CD4-positive, CD25-positive, alpha-beta regulatory T cell (primary cell): ENCODE data around the gene ZFAND3. TPM values are rescaled to one million over a fixed set of nuclear protein-coding genes. Genes with fewer than 3 reads are reported as not detected.

Source experiments
- ATAC-seq, 2 donors: fragments of 150-1000 bp; cut with Tn5 transposase; one replicate each; pipeline ENCODE4 v1.10.0; 2021; ENCODE audit warnings: low read depth in 2 of 2, moderate number of reproducible peaks in 2 of 2, moderate library complexity in 1 of 2
- DNase-seq, 3 donors: peaks; one replicate each; pipeline versions ENCODE4 v3.0.0 to v3.0.0-alpha.2; 2012 to 2022; ENCODE audit warnings: mixed read lengths in 1 of 3
- H3K27ac ChIP-seq: one replicate; pipeline ENCODE4 v1.7.0; 2013; ENCODE audit warnings: mild to moderate bottlenecking, low read length; ENCODE audit not compliant: insufficient read depth, poor library complexity, severe bottlenecking
- H3K27me3 ChIP-seq: one replicate; pipeline ENCODE4 v1.7.0; 2013; ENCODE audit warnings: low read length; ENCODE audit not compliant: control insufficient read depth, insufficient read depth
- H3K36me3 ChIP-seq: one replicate; pipeline ENCODE4 v1.7.0; 2013; ENCODE audit warnings: mild to moderate bottlenecking, low read length, moderate library complexity; ENCODE audit not compliant: control insufficient read depth, insufficient read depth
- H3K4me1 ChIP-seq: 2 replicates; pipeline ENCODE4 v1.7.0; 2013; ENCODE audit warnings: mild to moderate bottlenecking, low read length; ENCODE audit not compliant: insufficient read depth, control insufficient read depth, poor library complexity, severe bottlenecking
- H3K4me3 ChIP-seq: one replicate; pipeline ENCODE4 v1.7.0; 2013; ENCODE audit warnings: low read depth, mild to moderate bottlenecking, low read length, moderate library complexity
- H3K9me3 ChIP-seq, 2 experiments: 1 replicate in 1 of 2; 2 replicates in 1 of 2; pipeline ENCODE4 v1.7.0; 2013; ENCODE audit warnings: low read length in 2 of 2, mild to moderate bottlenecking in 1 of 2, moderate library complexity in 1 of 2; ENCODE audit not compliant: control insufficient read depth in 2 of 2
- H3K27ac Mint-ChIP-seq, 3 donors: one replicate each; pipeline ENCODE4 v1.8.0; 2020 to 2022; ENCODE audit warnings: mild to moderate bottlenecking in 3 of 3, mixed read lengths in 3 of 3, moderate library complexity in 2 of 3
- H3K27me3 Mint-ChIP-seq: one replicate; pipeline ENCODE4 v1.8.0; 2022; ENCODE audit warnings: mild to moderate bottlenecking, mixed read lengths
- H3K36me3 Mint-ChIP-seq: one replicate; pipeline ENCODE4 v1.8.0; 2020; ENCODE audit warnings: mixed read lengths
- H3K4me1 Mint-ChIP-seq, 4 donors: one replicate each; pipeline ENCODE4 v1.8.0; 2020 to 2022; ENCODE audit warnings: mixed read lengths in 4 of 4, mild to moderate bottlenecking in 1 of 4
- H3K4me3 Mint-ChIP-seq, 4 donors: one replicate each; pipeline ENCODE4 v1.8.0; 2020 to 2022; ENCODE audit warnings: mild to moderate bottlenecking in 4 of 4, mixed read lengths in 4 of 4, moderate library complexity in 3 of 4
- H3K9me3 Mint-ChIP-seq, 7 donors: one replicate each; pipeline ENCODE4 v1.8.0; 2020 to 2022; ENCODE audit warnings: mixed read lengths in 7 of 7, mild to moderate bottlenecking in 3 of 7, moderate library complexity in 2 of 7
- polyA plus RNA-seq, 4 donors: library from polyadenylated mRNA; unstranded; fragments of 300-500 nt; fragmentation: Illumina TruSeq; gene quantifications; one replicate each; pipeline ENCODE4 v1.2.3, GENCODE V29; 2021
- total RNA-seq: library from RNA; stranded (reverse); gene quantifications from one replicate; pipeline ENCODE4 v1.2.3, GENCODE V29; 2022

The ZFAND3 gene
- total and polyA plus RNA-seq, 5 donors from 2014 or later: 3.5 to 60.0 (median 5.1) TPM

- peaks cover 27% of the 10 kb centered on the region for H3K36me3 Mint-ChIP-seq
- no peaks in the 10 kb centered on the region for H3K9me3 ChIP-seq
- no peak overlapping the region for H3K4me3 Mint-ChIP-seq
- no peak overlapping the region for H3K27ac Mint-ChIP-seq
- DNase-seq (no peak), ATAC-seq (no peak)
- H3K27me3 ChIP-seq: no peaks in the 10 kb centered on the region
- peaks cover 0 to 5% (median under 1%) of the 10 kb centered on the region in 4 donors for H3K4me1 Mint-ChIP-seq
- H3K4me1 ChIP-seq: no peaks in the 10 kb centered on the region
- H3K36me3 ChIP-seq: peaks cover 5% of the 10 kb centered on the region
- H3K27me3 Mint-ChIP-seq: no peaks in the 10 kb centered on the region
- no peak overlapping the region for H3K27ac ChIP-seq
- no peaks in the 10 kb centered on the region for H3K9me3 Mint-ChIP-seq
- no peak overlapping the region for H3K4me3 ChIP-seq
These were observed 373.5 kb downstream of the ZFAND3 start for GRCh38 chr6:38193051-38193450.

- Mint-ChIP-seq H3K4me3 (no peak overlapping the region), H3K4me1 (peaks cover 0 to 5% (median under 1%) of the 10 kb centered on the region in 4 donors), H3K9me3 (no peaks in the 10 kb centered on the region), H3K27me3 (no peaks in the 10 kb centered on the region), H3K27ac (no peak overlapping the region), H3K36me3 (peaks cover 27% of the 10 kb centered on the region)
- Histone ChIP-seq H3K4me1 (no peaks in the 10 kb centered on the region), H3K27me3 (no peaks in the 10 kb centered on the region), H3K9me3 (no peaks in the 10 kb centered on the region), H3K27ac (no peak overlapping the region), H3K36me3 (peaks cover 5% of the 10 kb centered on the region), H3K4me3 (no peak overlapping the region)
- ATAC-seq (no peak), DNase-seq (no peak)
These were observed 374.2 kb downstream of the ZFAND3 start for GRCh38 chr6:38193481-38194281.

GRCh38 chr6:38194282-38194572 lies 374.7 kb downstream of the ZFAND3 start:
- no peak overlapping the region for H3K27ac Mint-ChIP-seq
- H3K27me3 Mint-ChIP-seq: no peaks in the 10 kb centered on the region
- no peak for ATAC-seq

GRCh38 chr6:38194589-38194988 lies 375.1 kb downstream of the ZFAND3 start:
- no peak overlapping the region for H3K4me3 ChIP-seq
- no peaks in the 10 kb centered on the region for H3K4me1 ChIP-seq
- Mint-ChIP-seq H3K4me3 (no peak overlapping the region), H3K36me3 (peaks cover 24% of the 10 kb centered on the region), H3K27ac (no peak overlapping the region), H3K9me3 (no peaks in the 10 kb centered on the region), H3K27me3 (no peaks in the 10 kb centered on the region), H3K4me1 (peaks cover 0 to 5% (median 0%) of the 10 kb centered on the region in 4 donors)
- no peak for DNase-seq
- H3K27me3 ChIP-seq: no peaks in the 10 kb centered on the region
- no peak for ATAC-seq
- H3K27ac ChIP-seq: no peak overlapping the region
- H3K36me3 ChIP-seq: peaks cover 5% of the 10 kb centered on the region
- no peaks in the 10 kb centered on the region for H3K9me3 ChIP-seq

More at GRCh38 chr6:38194282-38194572, 374.7 kb downstream of the ZFAND3 start:
- H3K4me3 Mint-ChIP-seq: no peak overlapping the region
- Histone ChIP-seq H3K27me3 (no peaks in the 10 kb centered on the region), H3K4me3 (no peak overlapping the region), H3K4me1 (no peaks in the 10 kb centered on the region), H3K9me3 (no peaks in the 10 kb centered on the region), H3K27ac (no peak overlapping the region), H3K36me3 (peaks cover 5% of the 10 kb centered on the region)
- no peaks in the 10 kb centered on the region for H3K9me3 Mint-ChIP-seq
- peaks cover 0 to 5% (median 0%) of the 10 kb centered on the region in 4 donors for H3K4me1 Mint-ChIP-seq
- peaks cover 24% of the 10 kb centered on the region for H3K36me3 Mint-ChIP-seq
- DNase-seq: no peak

GRCh38 chr6:38195113-38195635 lies 375.6 kb downstream of the ZFAND3 start:
- Mint-ChIP-seq H3K9me3 (no peaks in the 10 kb centered on the region), H3K36me3 (peaks cover 24% of the 10 kb centered on the region), H3K4me1 (peaks cover 0 to 5% (median under 1%) of the 10 kb centered on the region in 4 donors), H3K27ac (no peak overlapping the region), H3K4me3 (no peak overlapping the region), H3K27me3 (no peaks in the 10 kb centered on the region)
- ATAC-seq: no peak
- Histone ChIP-seq H3K27me3 (no peaks in the 10 kb centered on the region), H3K4me3 (no peak overlapping the region), H3K36me3 (peaks cover 5% of the 10 kb centered on the region), H3K27ac (no peak overlapping the region), H3K9me3 (no peaks in the 10 kb centered on the region), H3K4me1 (no peaks in the 10 kb centered on the region)
- no peak for DNase-seq

- H3K9me3 Mint-ChIP-seq: peaks cover 0 to 4% (median 0%) of the 10 kb centered on the region in 7 donors
- H3K36me3 ChIP-seq: no peaks in the 10 kb centered on the region
- H3K27ac Mint-ChIP-seq: no peak overlapping the region
- H3K4me1 ChIP-seq: no peaks in the 10 kb centered on the region
- DNase-seq (no peak), ATAC-seq (no peak)
- no peak overlapping the region for H3K4me3 Mint-ChIP-seq
- H3K36me3 Mint-ChIP-seq: peaks cover 11% of the 10 kb centered on the region
- H3K9me3 ChIP-seq: no peaks in the 10 kb centered on the region
- H3K4me1 Mint-ChIP-seq: peaks cover 0 to 11% (median 4%) of the 10 kb centered on the region in 4 donors
- no peak overlapping the region for H3K4me3 ChIP-seq
- H3K27me3 Mint-ChIP-seq: no peaks in the 10 kb centered on the region
- H3K27ac ChIP-seq: no peak overlapping the region
- H3K27me3 ChIP-seq: no peaks in the 10 kb centered on the region
These were observed 378.7 kb downstream of the ZFAND3 start for GRCh38 chr6:38198219-38198618.

Other genes starting within 250 kb of the ZFAND3 start
- gene MDGA1, start 121.8 kb upstream of the ZFAND3 start, total RNA-seq: 64.4 TPM
- 1 to 10 TPM in 3 of 4 donors, under 1 TPM in 1; 0.88 to 2.3 (median 1.3) TPM for gene MDGA1, start 121.8 kb upstream of the ZFAND3 start, polyA plus RNA-seq